Keratinocyte (primary cell): Measurements from ENCODE around the gene SLC6A2. TPM values are rescaled to one million over a fixed set of nuclear protein-coding genes. Genes with fewer than 3 reads are reported as not detected.
A peak's percentile ranks its signal among the peaks of the same experiment; 100 is the strongest.

Experiments used
- DNase-seq: peaks from one replicate; pipeline ENCODE4 v3.0.0-alpha.2; 2011; ENCODE audit warnings: low read depth, missing footprints, low spot score
- FAIRE-seq: peaks from 2 replicates; lab custom pipeline; 2011; peaks lifted over from hg19 to GRCh38; lab: Jason Lieb, UNC
- H2AFZ ChIP-seq: 2 replicates; pipeline ENCODE4 v1.6.0; 2012; ENCODE audit warnings: low read length, control low read depth, inconsistent platforms; ENCODE audit not compliant: control insufficient read depth
- H3K27ac ChIP-seq: 2 replicates; pipeline ENCODE4 v1.5.1; 2011; ENCODE audit warnings: low read length; ENCODE audit not compliant: control insufficient read depth, insufficient read depth
- H3K27me3 ChIP-seq: 3 replicates; pipeline ENCODE4 v1.6.0; 2011; ENCODE audit warnings: low read length; ENCODE audit not compliant: control insufficient read depth, insufficient read depth; ENCODE audit errors: extremely low read depth
- H3K36me3 ChIP-seq, 2 experiments: 2 replicates in 1 of 2; 3 replicates in 1 of 2; pipeline ENCODE4 v1.5.1; 2011; ENCODE audit warnings: low read length in 2 of 2, mild to moderate bottlenecking in 1 of 2; ENCODE audit not compliant: control insufficient read depth in 2 of 2, insufficient read depth in 2 of 2; ENCODE audit errors: extremely low read depth in 1 of 2
- H3K4me1 ChIP-seq: 3 replicates; pipeline ENCODE4 v1.5.1; 2011; ENCODE audit warnings: low read length; ENCODE audit not compliant: control insufficient read depth, insufficient read depth; ENCODE audit errors: extremely low read depth
- H3K4me2 ChIP-seq: 3 replicates; pipeline ENCODE4 v1.6.0; 2011; ENCODE audit warnings: low read depth, low read length; ENCODE audit not compliant: control insufficient read depth, insufficient read depth; ENCODE audit errors: extremely low read depth
- H3K4me3 ChIP-seq, 3 experiments: fragments of 200-600 bp in 1 of 3; sonication (generic) in 1 of 3; 2 replicates in 2 of 3; 3 replicates in 1 of 3; pipeline ENCODE4 v1.5.1; 2011 to 2016; ENCODE audit warnings: low read length in 3 of 3, mild to moderate bottlenecking in 3 of 3, control low read depth in 2 of 3, inconsistent platforms in 1 of 3, low read depth in 1 of 3, mixed read lengths in 1 of 3, mixed run types in 1 of 3, moderate library complexity in 1 of 3; ENCODE audit not compliant: control insufficient read depth in 2 of 3, insufficient read depth in 2 of 3; ENCODE audit errors: extremely low read depth in 1 of 3
- H3K79me2 ChIP-seq: 2 replicates; pipeline ENCODE4 v1.6.0; 2012; ENCODE audit warnings: low read length; ENCODE audit not compliant: control insufficient read depth, insufficient read depth
- H3K9ac ChIP-seq: 3 replicates; pipeline ENCODE4 v1.6.0; 2011; ENCODE audit warnings: low read length; ENCODE audit not compliant: control insufficient read depth, insufficient read depth; ENCODE audit errors: extremely low read depth
- H3K9me1 ChIP-seq: 3 replicates; pipeline ENCODE4 v1.6.0; 2011; ENCODE audit warnings: low read length; ENCODE audit not compliant: control insufficient read depth, insufficient read depth; ENCODE audit errors: extremely low read depth
- H3K9me3 ChIP-seq: 2 replicates; pipeline ENCODE4 v1.5.1; 2012; ENCODE audit warnings: low read depth, low read length; ENCODE audit not compliant: control insufficient read depth
- H4K20me1 ChIP-seq: 3 replicates; pipeline ENCODE4 v1.6.0; 2011; ENCODE audit warnings: low read length; ENCODE audit not compliant: control insufficient read depth, insufficient read depth; ENCODE audit errors: extremely low read depth
- CTCF ChIP-seq, 3 experiments: IDR thresholded peaks in 1 of 3; conservative IDR thresholded peaks in 1 of 3; optimal IDR thresholded peaks in 1 of 3; 2 replicates in 2 of 3; 3 replicates in 1 of 3; pipeline versions ENCODE3 to v1.5.1; 2011; ENCODE audit warnings: low read length in 3 of 3, mild to moderate bottlenecking in 3 of 3, moderate library complexity in 2 of 3, control low read depth in 1 of 3, inconsistent platforms in 1 of 3; ENCODE audit not compliant: insufficient read depth in 2 of 3; ENCODE audit errors: extremely low read depth in 1 of 3
- EZH2 ChIP-seq: IDR thresholded peaks from one replicate; pipeline ENCODE4 v1.6.1; 2012; ENCODE audit warnings: inconsistent platforms, mild to moderate bottlenecking, low read length, moderate library complexity
- dilution Hi-C: fragments of 300-500 bp; cut with MboI; formaldehyde crosslinking; loops from one replicate; pipeline ENCODE4 v1.7.0; 2020; ENCODE audit warnings: low sequenced_read_pairs; ENCODE audit not compliant: extremely low pct_ligation_motif_present
- polyA plus RNA-seq, 5 experiments: library from polyadenylated mRNA; depleted of rRNA in 3 of 5; stranded (reverse) in 3 of 5; stranded (forward) in 1 of 5; unstranded in 1 of 5; fragments of >200 nt; gene quantifications; 1 replicate in 1 of 5; 2 replicates in 3 of 5; 3 replicates in 1 of 5; pipeline versions ENCODE4 v1.2.1 to v1.2.3, GENCODE V29; 2011 to 2012; ENCODE audit warnings: missing spikeins in 2 of 5, low read depth in 1 of 5, low replicate concordance in 1 of 5

Gene SLC6A2
- polyA plus RNA-seq, 1 donor (not counting 4 experiments of a cell fraction or from before 2014, with no cell fraction given) = 0.20 TPM

- Histone ChIP-seq H3K4me2 (no peak overlapping the region), H4K20me1 (no peaks in the 10 kb centered on the region), H3K36me3 (no peaks in the 10 kb centered on the region), H3K4me1 (no peaks in the 10 kb centered on the region), H3K79me2 (no peaks in the 10 kb centered on the region), H3K4me3 (no peak overlapping the region), H3K9me1 (no peaks in the 10 kb centered on the region), H3K27me3 (no peaks in the 10 kb centered on the region), H2AFZ (no peak overlapping the region), H3K9me3 (no peaks in the 10 kb centered on the region), H3K27ac (no peak overlapping the region), H3K9ac (no peak overlapping the region)
- dilution Hi-C loops = no loop called here
- DNase-seq = no peak
- TF ChIP-seq CTCF (optimal IDR thresholded peaks at IDR 0.05 in 1 of 3, IDR thresholded peaks at IDR 0.05 in 1 of 3, conservative IDR thresholded peaks at IDR 0.05 in 1 of 3; ENCODE audit: extremely low read depth in 1 of 3, insufficient read depth in 2 of 3, low read length in 3 of 3) = no peak
- no peak for TF ChIP-seq EZH2
- FAIRE-seq = no peak
Measured at GRCh38 chr16:55725055-55725777, 69.4 kb downstream of the SLC6A2 start.

GRCh38 chr16:55728797-55729196, 73.0 kb downstream of the SLC6A2 start:
- FAIRE-seq (no peak), DNase-seq (no peak)

More at GRCh38 chr16:55728797-55729196, 73.0 kb downstream of the SLC6A2 start:
- no peaks in the 10 kb centered on the region for H3K9me3 ChIP-seq
- no peaks in the 10 kb centered on the region for H3K36me3 ChIP-seq
- no peaks in the 10 kb centered on the region for H3K27me3 ChIP-seq
- no peak overlapping the region for H3K4me3 ChIP-seq
- H3K79me2 ChIP-seq = no peaks in the 10 kb centered on the region
- no peaks in the 10 kb centered on the region for H3K4me1 ChIP-seq
- TF ChIP-seq CTCF (optimal IDR thresholded peaks at IDR 0.05 in 1 of 3, IDR thresholded peaks at IDR 0.05 in 1 of 3, conservative IDR thresholded peaks at IDR 0.05 in 1 of 3; ENCODE audit: extremely low read depth in 1 of 3, insufficient read depth in 2 of 3, low read length in 3 of 3) (no peak), EZH2 (no peak)
- H3K4me2 ChIP-seq = no peak overlapping the region
- no peak overlapping the region for H3K27ac ChIP-seq
- H3K9ac ChIP-seq = no peak overlapping the region
- H3K9me1 ChIP-seq = no peaks in the 10 kb centered on the region
- dilution Hi-C loops = no loop called here
- H2AFZ ChIP-seq = peak overlapping the region; percentile 30
- no peaks in the 10 kb centered on the region for H4K20me1 ChIP-seq
